Stimulated activated effector memory CD8-positive, alpha-beta T cell treated with anti-CD3 and anti-CD28 coated beads, Interleukin-12 subunit alpha, Interleukin-12 subunit beta, amount 100 ng/mL, for 72 hours (primary cell): ENCODE data around the gene FBF1.
"Not testable (repeated sequence)": the region's sequence is repeated elsewhere in the genome, so short reads cannot be mapped to it uniquely, and the experiment has no call there.

Experiments
- ATAC-seq: fragments of 150-1000 bp; cut with Tn5 transposase; 2 replicates; pipeline ENCODE4 v1.10.0; 2021
- DNase-seq, 2 donors: peaks; one replicate each; pipeline ENCODE4 v3.0.0; 2021 to 2022; ENCODE audit warnings: low spot score in 2 of 2
- H3K27ac Mint-ChIP-seq: one replicate; pipeline ENCODE4 v1.8.0; 2022; ENCODE audit warnings: mild to moderate bottlenecking, mixed read lengths
- H3K36me3 Mint-ChIP-seq: one replicate; pipeline ENCODE4 v1.8.0; 2022; ENCODE audit warnings: mild to moderate bottlenecking, mixed read lengths
- H3K4me1 Mint-ChIP-seq: one replicate; pipeline ENCODE4 v1.8.0; 2022; ENCODE audit warnings: mixed read lengths
- H3K4me3 Mint-ChIP-seq: one replicate; pipeline ENCODE4 v1.8.0; 2022; ENCODE audit warnings: mild to moderate bottlenecking, mixed read lengths
- H3K9me3 Mint-ChIP-seq: one replicate; pipeline ENCODE4 v1.8.0; 2022; ENCODE audit warnings: mixed read lengths

The FBF1 gene

GRCh38 chr17:75940727-75941441 is at the start of gene FBF1:
TSS of gene FBF1 (minus strand) at chr17:75941042. CDS start at chr17:75938149, 2,893 bp downstream.
- H3K36me3 Mint-ChIP-seq = no peaks in the 10 kb centered on the region

GRCh38 chr17:75987041-75987440 is 46.2 kb upstream of the FBF1 start:
- peak overlapping the region; percentile 34 for H3K27ac Mint-ChIP-seq
- DNase-seq = no peak
- no peaks in the 10 kb centered on the region for H3K9me3 Mint-ChIP-seq
- ATAC-seq = no peak
- no peaks in the 10 kb centered on the region for H3K4me1 Mint-ChIP-seq
- H3K4me3 Mint-ChIP-seq = no peak overlapping the region
- H3K36me3 Mint-ChIP-seq = peaks cover 29% of the 10 kb centered on the region

More at GRCh38 chr17:75940727-75941441, at the start of gene FBF1:
- H3K4me3 Mint-ChIP-seq = peak within 1 kb of the TSS; percentile 91
- DNase-seq (peak; percentile 81 to 94), ATAC-seq (peak; percentile 99)
- no peaks in the 10 kb centered on the region for H3K9me3 Mint-ChIP-seq
- H3K4me1 Mint-ChIP-seq = peaks cover 16% of the 10 kb centered on the region
- peak within 1 kb of the TSS; percentile 94 for H3K27ac Mint-ChIP-seq

- Mint-ChIP-seq H3K27ac (no peak overlapping the region), H3K4me3 (no peak overlapping the region), H3K36me3 (peaks cover 19% of the 10 kb centered on the region), H3K9me3 (no peaks in the 10 kb centered on the region), H3K4me1 (peaks cover 1% of the 10 kb centered on the region)
- DNase-seq (no peak), ATAC-seq (no peak)
These were observed 45.1 kb upstream of the FBF1 start for GRCh38 chr17:75985986-75986385.

GRCh38 chr17:75983501-75984181 is 42.8 kb upstream of the FBF1 start:
- H3K4me1 Mint-ChIP-seq = peaks cover 15% of the 10 kb centered on the region
- ATAC-seq (no peak), DNase-seq (no peak)
- H3K9me3 Mint-ChIP-seq = no peaks in the 10 kb centered on the region
- H3K27ac Mint-ChIP-seq = no peak overlapping the region
- no peak overlapping the region for H3K4me3 Mint-ChIP-seq
- peaks cover 16% of the 10 kb centered on the region for H3K36me3 Mint-ChIP-seq

- DNase-seq (no peak), ATAC-seq (no peak)
- Mint-ChIP-seq H3K4me1 (peaks cover 24% of the 10 kb centered on the region), H3K9me3 (no peaks in the 10 kb centered on the region), H3K36me3 (peaks cover 19% of the 10 kb centered on the region), H3K4me3 (peak overlapping the region; percentile 96), H3K27ac (peak overlapping the region; percentile 100)
These were observed 40.3 kb upstream of the FBF1 start for GRCh38 chr17:75981019-75981615.

GRCh38 chr17:75980188-75981018 is 39.6 kb upstream of the FBF1 start:
- Mint-ChIP-seq H3K4me1 (peaks cover 31% of the 10 kb centered on the region), H3K4me3 (peak overlapping the region; percentile 96), H3K36me3 (peaks cover 25% of the 10 kb centered on the region), H3K27ac (peak overlapping the region; percentile 100), H3K9me3 (no peaks in the 10 kb centered on the region)
- ATAC-seq = no peak
- DNase-seq = no peak

- peak overlapping the region; percentile 100 for H3K27ac Mint-ChIP-seq
- no peak for DNase-seq
- peak; percentile 53 for ATAC-seq
- H3K4me1 Mint-ChIP-seq = peaks cover 32% of the 10 kb centered on the region
- H3K4me3 Mint-ChIP-seq = peak overlapping the region; percentile 96
- peaks cover 31% of the 10 kb centered on the region for H3K36me3 Mint-ChIP-seq
- no peaks in the 10 kb centered on the region for H3K9me3 Mint-ChIP-seq
These were observed 38.9 kb upstream of the FBF1 start for GRCh38 chr17:75979705-75980187.

GRCh38 chr17:75978938-75979704 is 38.3 kb upstream of the FBF1 start, which contains the start of the genes ACOX1 and TEN1:
TSS of gene ACOX1 (minus strand) at chr17:75979166. CDS start at chr17:75979073, 93 bp downstream.
TSS of gene TEN1 (plus strand) at chr17:75979240. CDS start at chr17:75986193, 6,953 bp downstream.
- peaks cover 32% of the 10 kb centered on the region for H3K4me1 Mint-ChIP-seq
- DNase-seq = peak; percentile 84 to 99
- peaks cover 35% of the 10 kb centered on the region for H3K36me3 Mint-ChIP-seq
- H3K27ac Mint-ChIP-seq = peak within 1 kb of the TSS; percentile 100
- peak; percentile 98 for ATAC-seq
- no peaks in the 10 kb centered on the region for H3K9me3 Mint-ChIP-seq
- peak within 1 kb of the TSS; percentile 96 for H3K4me3 Mint-ChIP-seq

- H3K9me3 Mint-ChIP-seq = no peaks in the 10 kb centered on the region
- ATAC-seq (no peak), DNase-seq (no peak)
- H3K4me3 Mint-ChIP-seq = no peak overlapping the region
- peak overlapping the region; percentile 72 for H3K27ac Mint-ChIP-seq
- H3K36me3 Mint-ChIP-seq = peaks cover 57% of the 10 kb centered on the region
- peaks cover 32% of the 10 kb centered on the region for H3K4me1 Mint-ChIP-seq
These were observed 35.5 kb upstream of the FBF1 start for GRCh38 chr17:75976175-75976848.

- peaks cover 63% of the 10 kb centered on the region for H3K36me3 Mint-ChIP-seq
- H3K4me1 Mint-ChIP-seq = peaks cover 29% of the 10 kb centered on the region
- H3K27ac Mint-ChIP-seq = peak overlapping the region; percentile 72
- no peak overlapping the region for H3K4me3 Mint-ChIP-seq
- no peaks in the 10 kb centered on the region for H3K9me3 Mint-ChIP-seq
- ATAC-seq (no peak), DNase-seq (no peak)
These were observed 34.9 kb upstream of the FBF1 start for GRCh38 chr17:75975757-75976174.

- DNase-seq = not testable (repeated sequence)
These were observed 34.3 kb upstream of the FBF1 start for GRCh38 chr17:75975187-75975586.

GRCh38 chr17:75970626-75971025 is 29.8 kb upstream of the FBF1 start:
- ATAC-seq (no peak), DNase-seq (no peak)
- H3K4me3 Mint-ChIP-seq = no peak overlapping the region
- H3K36me3 Mint-ChIP-seq = peaks cover 65% of the 10 kb centered on the region
- no peak overlapping the region for H3K27ac Mint-ChIP-seq
- no peaks in the 10 kb centered on the region for H3K9me3 Mint-ChIP-seq
- peaks cover 7% of the 10 kb centered on the region for H3K4me1 Mint-ChIP-seq

More at GRCh38 chr17:75975187-75975586, 34.3 kb upstream of the FBF1 start:
- H3K27ac Mint-ChIP-seq = peak overlapping the region; percentile 72
- ATAC-seq, H3K9me3 Mint-ChIP-seq, H3K4me3 Mint-ChIP-seq: not testable (repeated sequence)
- H3K36me3 Mint-ChIP-seq = peaks cover 65% of the 10 kb centered on the region
- peaks cover 26% of the 10 kb centered on the region for H3K4me1 Mint-ChIP-seq

GRCh38 chr17:75970011-75970523 is 29.2 kb upstream of the FBF1 start:
- no peak for DNase-seq
- ATAC-seq = no peak
- Mint-ChIP-seq H3K36me3 (peaks cover 59% of the 10 kb centered on the region), H3K4me3 (no peak overlapping the region), H3K27ac (no peak overlapping the region), H3K9me3 (no peaks in the 10 kb centered on the region), H3K4me1 (peaks cover 4% of the 10 kb centered on the region)
